Neural cell (in vitro differentiated cells): ENCODE data around the gene CEP128. TPM values are rescaled to one million over a fixed set of nuclear protein-coding genes. Genes with fewer than 3 reads are reported as not detected.

Experiments used
- H2AFZ ChIP-seq: fragments of 200-600, 300-800 bp; sonication (generic), shearing (Covaris generic); 2 replicates; pipeline ENCODE4 v1.6.0; 2014; ENCODE audit warnings: low read depth, mild to moderate bottlenecking, antibody characterized with exemption, low read length, moderate library complexity
- H3F3A ChIP-seq: fragments of 200-600 bp; shearing (Covaris generic); 2 replicates; pipeline ENCODE4 v1.6.1; 2016; ENCODE audit warnings: mild to moderate bottlenecking, moderate library complexity, mixed read lengths, antibody characterized with exemption, low read length; ENCODE audit not compliant: insufficient read depth, poor library complexity, severe bottlenecking
- H3K27ac ChIP-seq: fragments of 200-600, 300-800 bp; sonication (generic), shearing (Covaris generic); 2 replicates; pipeline ENCODE4 v1.5.1; 2014; ENCODE audit warnings: mild to moderate bottlenecking, low read length, moderate library complexity
- H3K27me3 ChIP-seq: fragments of 300-800, 200-600 bp; sonication (generic), shearing (Covaris generic); 2 replicates; pipeline ENCODE4 v1.6.0; 2014; ENCODE audit warnings: mild to moderate bottlenecking, low read depth, low read length, moderate library complexity; ENCODE audit not compliant: insufficient read depth
- H3K36me3 ChIP-seq: fragments of 300-800, 200-600 bp; sonication (generic), shearing (Covaris generic); 2 replicates; pipeline ENCODE4 v1.5.1; 2014; ENCODE audit warnings: mild to moderate bottlenecking, antibody characterized with exemption, low read length, moderate library complexity; ENCODE audit not compliant: insufficient read depth
- H3K4me2 ChIP-seq: fragments of 300-800, 200-600 bp; sonication (generic), shearing (Covaris generic); 2 replicates; pipeline ENCODE4 v1.6.0; 2014; ENCODE audit warnings: mild to moderate bottlenecking, low read length
- H3K4me3 ChIP-seq: fragments of 300-800, 200-600 bp; sonication (generic), shearing (Covaris generic); 2 replicates; pipeline ENCODE4 v1.5.1; 2014; ENCODE audit warnings: mild to moderate bottlenecking, low read length, moderate library complexity
- H3K79me2 ChIP-seq: fragments of 200-600 bp; shearing (Covaris generic); replicated peaks from 2 replicates; pipeline ENCODE4 v1.6.0; 2014; ENCODE audit warnings: mild to moderate bottlenecking, low read length, moderate library complexity; ENCODE audit not compliant: insufficient read depth
- H3K9ac ChIP-seq: fragments of 300-800, 200-600 bp; sonication (generic), shearing (Covaris generic); 2 replicates; pipeline ENCODE4 v1.6.1; 2016; ENCODE audit warnings: mild to moderate bottlenecking, low read length, mixed read lengths
- H3K9me2 ChIP-seq: fragments of 200-600 bp; shearing (Covaris generic); 2 replicates; pipeline ENCODE4 v1.6.1; 2016; ENCODE audit warnings: mild to moderate bottlenecking, low read length, mixed read lengths; ENCODE audit not compliant: insufficient read depth
- H3K9me3 ChIP-seq: fragments of 200-600, 300-800 bp; sonication (generic), shearing (Covaris generic); 2 replicates; pipeline ENCODE4 v1.6.1; 2016; ENCODE audit warnings: mild to moderate bottlenecking, mixed run types, low read length, moderate library complexity, mixed read lengths
- H4K20me1 ChIP-seq: fragments of 200-600 bp; shearing (Covaris generic); 2 replicates; pipeline ENCODE4 v1.6.1; 2016; ENCODE audit warnings: mild to moderate bottlenecking, mixed run types; ENCODE audit not compliant: insufficient read depth
- CTCF ChIP-seq: fragments of 450-650 bp; IDR thresholded peaks from 2 replicates; pipeline ENCODE4 v1.5.1; 2014; ENCODE audit warnings: antibody characterized with exemption, mild to moderate bottlenecking, moderate library complexity; ENCODE audit not compliant: poor library complexity, severe bottlenecking
- EP300 ChIP-seq: fragments of 450-650 bp; conservative IDR thresholded peaks from 2 replicates; pipeline ENCODE4 v1.6.1; 2014; ENCODE audit warnings: antibody characterized with exemption, mild to moderate bottlenecking, moderate library complexity; ENCODE audit not compliant: poor library complexity, severe bottlenecking
- EZH2 ChIP-seq: fragments of 200-600, 300-800 bp; shearing (Covaris generic), sonication (generic); IDR thresholded peaks from 2 replicates; pipeline ENCODE4 v1.6.1; 2014; ENCODE audit warnings: antibody characterized with exemption, low read length, borderline replicate concordance, mild to moderate bottlenecking; ENCODE audit not compliant: insufficient read depth, poor library complexity, severe bottlenecking
- MXI1 ChIP-seq: fragments of 450-650 bp; conservative IDR thresholded peaks from 2 replicates; pipeline ENCODE4 v1.6.1; 2014; ENCODE audit warnings: antibody characterized with exemption, mild to moderate bottlenecking; ENCODE audit not compliant: poor library complexity, severe bottlenecking
- POLR2AphosphoS5 ChIP-seq: IDR thresholded peaks from 2 replicates; pipeline ENCODE4 v1.6.1; 2012
- RAD21 ChIP-seq: fragments of 450-650 bp; conservative IDR thresholded peaks from 2 replicates; pipeline ENCODE4 v1.6.1; 2014; ENCODE audit warnings: antibody characterized with exemption, mild to moderate bottlenecking, moderate library complexity
- SMC3 ChIP-seq: fragments of 450-650 bp; conservative IDR thresholded peaks from 2 replicates; pipeline ENCODE4 v1.6.1; 2014; ENCODE audit warnings: antibody characterized with exemption, mild to moderate bottlenecking, moderate library complexity; ENCODE audit not compliant: poor library complexity
- TAF1 ChIP-seq: IDR thresholded peaks from 2 replicates; pipeline ENCODE4 v1.6.1; 2012; ENCODE audit warnings: low read depth
- polyA plus RNA-seq: library from polyadenylated mRNA; depleted of rRNA; stranded (reverse); fragments of >200 nt; gene quantifications from 2 replicates; pipeline ENCODE4 v1.2.3, GENCODE V29; 2014
- TF ChIP-seq, protein P1 (sequence below): IDR thresholded peaks from 2 replicates; pipeline ENCODE4 v1.6.1; 2012; ENCODE audit warnings: borderline replicate concordance

Gene CEP128
- polyA plus RNA-seq, 1 donor from 2014 or later: 5.5 TPM

DNA sequence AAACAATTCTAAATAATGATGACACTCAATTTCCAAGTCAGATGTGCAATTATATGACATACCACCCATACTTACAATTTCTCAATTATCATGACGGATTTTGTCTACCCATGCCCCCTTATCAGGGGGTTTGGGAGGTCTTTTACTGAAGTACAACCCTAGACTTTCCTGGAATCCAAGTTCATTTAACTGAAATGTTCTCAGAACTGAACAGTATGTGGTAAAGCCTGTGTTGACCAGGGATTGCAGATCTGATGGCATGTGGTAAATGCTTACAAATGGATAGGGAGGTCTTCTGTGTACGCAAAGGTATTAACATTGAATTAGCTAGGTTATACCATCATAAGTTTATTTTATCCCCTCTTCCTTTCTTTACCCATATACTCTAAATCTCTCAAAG is 281.8 kb downstream of the CEP128 start:
- Histone ChIP-seq H3K9me3 (no peaks in the 10 kb centered on the region), H3K9me2 (no peaks in the 10 kb centered on the region), H3K27me3 (no peaks in the 10 kb centered on the region), H2AFZ (no peak overlapping the region), H3K36me3 (no peaks in the 10 kb centered on the region), H3K4me3 (no peak overlapping the region), H3K79me2 (no peaks in the 10 kb centered on the region), H3K9ac (no peak overlapping the region), H3K4me2 (no peak overlapping the region), H3K27ac (no peak overlapping the region), H3F3A (no peaks in the 10 kb centered on the region), H4K20me1 (no peaks in the 10 kb centered on the region)
- TF ChIP-seq CTCF: no peak
- TF ChIP-seq SMC3: no peak
- no peak for TF ChIP-seq TAF1
- no peak for TF ChIP-seq EP300
- TF ChIP-seq POLR2AphosphoS5: no peak
- no peak for TF ChIP-seq MXI1
- TF ChIP-seq RAD21: no peak
- TF ChIP-seq, protein P1, sequence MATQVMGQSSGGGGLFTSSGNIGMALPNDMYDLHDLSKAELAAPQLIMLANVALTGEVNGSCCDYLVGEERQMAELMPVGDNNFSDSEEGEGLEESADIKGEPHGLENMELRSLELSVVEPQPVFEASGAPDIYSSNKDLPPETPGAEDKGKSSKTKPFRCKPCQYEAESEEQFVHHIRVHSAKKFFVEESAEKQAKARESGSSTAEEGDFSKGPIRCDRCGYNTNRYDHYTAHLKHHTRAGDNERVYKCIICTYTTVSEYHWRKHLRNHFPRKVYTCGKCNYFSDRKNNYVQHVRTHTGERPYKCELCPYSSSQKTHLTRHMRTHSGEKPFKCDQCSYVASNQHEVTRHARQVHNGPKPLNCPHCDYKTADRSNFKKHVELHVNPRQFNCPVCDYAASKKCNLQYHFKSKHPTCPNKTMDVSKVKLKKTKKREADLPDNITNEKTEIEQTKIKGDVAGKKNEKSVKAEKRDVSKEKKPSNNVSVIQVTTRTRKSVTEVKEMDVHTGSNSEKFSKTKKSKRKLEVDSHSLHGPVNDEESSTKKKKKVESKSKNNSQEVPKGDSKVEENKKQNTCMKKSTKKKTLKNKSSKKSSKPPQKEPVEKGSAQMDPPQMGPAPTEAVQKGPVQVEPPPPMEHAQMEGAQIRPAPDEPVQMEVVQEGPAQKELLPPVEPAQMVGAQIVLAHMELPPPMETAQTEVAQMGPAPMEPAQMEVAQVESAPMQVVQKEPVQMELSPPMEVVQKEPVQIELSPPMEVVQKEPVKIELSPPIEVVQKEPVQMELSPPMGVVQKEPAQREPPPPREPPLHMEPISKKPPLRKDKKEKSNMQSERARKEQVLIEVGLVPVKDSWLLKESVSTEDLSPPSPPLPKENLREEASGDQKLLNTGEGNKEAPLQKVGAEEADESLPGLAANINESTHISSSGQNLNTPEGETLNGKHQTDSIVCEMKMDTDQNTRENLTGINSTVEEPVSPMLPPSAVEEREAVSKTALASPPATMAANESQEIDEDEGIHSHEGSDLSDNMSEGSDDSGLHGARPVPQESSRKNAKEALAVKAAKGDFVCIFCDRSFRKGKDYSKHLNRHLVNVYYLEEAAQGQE: no peak
- no peak for TF ChIP-seq EZH2

- Histone ChIP-seq H4K20me1 (no peaks in the 10 kb centered on the region), H3K27me3 (no peaks in the 10 kb centered on the region), H3K4me2 (no peak overlapping the region), H3K9ac (no peak overlapping the region), H2AFZ (no peak overlapping the region), H3K27ac (no peak overlapping the region), H3K36me3 (no peaks in the 10 kb centered on the region), H3K9me3 (no peaks in the 10 kb centered on the region), H3K4me3 (no peak overlapping the region), H3K9me2 (no peaks in the 10 kb centered on the region), H3K79me2 (no peaks in the 10 kb centered on the region), H3F3A (no peaks in the 10 kb centered on the region)
- TF ChIP-seq CTCF (no peak), RAD21 (no peak), EZH2 (no peak), TAF1 (no peak), MXI1 (no peak), POLR2AphosphoS5 (no peak), EP300 (no peak), SMC3 (no peak)
- TF ChIP-seq, protein P1: no peak
Observed at GRCh38 chr14:80658733-80659132, 282.8 kb downstream of the CEP128 start.
